B cell (primary cell): ENCODE measurements around the gene ITPRIPL2. TPM values are rescaled to one million over a fixed set of nuclear protein-coding genes. Genes with fewer than 3 reads are reported as not detected.

Source experiments
- ATAC-seq: fragments of 200-7000 bp; cut with Tn5 transposase; one replicate; pipeline ENCODE4 v1.10.0; 2021; ENCODE audit warnings: low read depth, mild to moderate bottlenecking, moderate number of reproducible peaks, moderate library complexity
- CTCF ChIA-PET: fragments of 350-600 bp; sonication (Branson Sonifier 250); formaldehyde crosslinking; loops from one replicate; lab custom pipeline; 2021; ENCODE audit warnings: antibody characterized with exemption, inconsistent platforms; lab: Charles Lee
- POLR2A ChIA-PET: fragments of 350-600 bp; sonication (Branson Sonifier 250); formaldehyde crosslinking; loops from one replicate; lab custom pipeline; 2021; ENCODE audit warnings: antibody characterized with exemption; lab: Charles Lee
- DNase-seq: peaks from one replicate; pipeline ENCODE4 v3.0.0; 2013
- H2AFZ ChIP-seq: 2 replicates; pipeline ENCODE4 v1.6.1; 2012; ENCODE audit warnings: mild to moderate bottlenecking, low read depth, low read length; ENCODE audit not compliant: insufficient read depth, poor library complexity, severe bottlenecking
- H3K27ac ChIP-seq, 2 donors: 1 replicate in 1 of 2; 2 replicates in 1 of 2; pipeline ENCODE4 v1.5.1; 2012 to 2013; ENCODE audit warnings: low read length in 2 of 2, mild to moderate bottlenecking in 2 of 2, moderate library complexity in 1 of 2
- H3K27me3 ChIP-seq, 4 experiments: fragments of 200-600 bp in 1 of 4; sonication (generic) in 1 of 4; replicated peaks in 1 of 4; 1 replicate in 2 of 4; 2 replicates in 2 of 4; pipeline versions ENCODE4 v1.6.1 to v1.7.0; 2013 to 2016; ENCODE audit warnings: low read length in 3 of 4, mild to moderate bottlenecking in 2 of 4, mixed read lengths in 1 of 4, moderate library complexity in 1 of 4; ENCODE audit not compliant: insufficient read depth in 4 of 4, control insufficient read depth in 3 of 4; ENCODE audit errors: control extremely low read depth in 1 of 4
- H3K36me3 ChIP-seq, 2 experiments: replicated peaks in 1 of 2; 1 replicate in 1 of 2; 2 replicates in 1 of 2; pipeline versions ENCODE4 v1.6.1 to v1.7.1; 2013; ENCODE audit warnings: low read length in 1 of 2; ENCODE audit not compliant: insufficient read depth in 2 of 2, control insufficient read depth in 1 of 2; ENCODE audit errors: control extremely low read depth in 1 of 2, extremely low read depth in 1 of 2
- H3K4me1 ChIP-seq, 2 donors: fragments of 200-600 bp in 1 of 2; sonication (generic) in 1 of 2; 1 replicate in 1 of 2; 2 replicates in 1 of 2; pipeline versions ENCODE4 v1.5.1 to v1.6.1; 2013 to 2017; ENCODE audit warnings: low read length in 2 of 2; ENCODE audit not compliant: control insufficient read depth in 2 of 2, insufficient read depth in 2 of 2
- H3K4me2 ChIP-seq: replicated peaks from 2 replicates; pipeline ENCODE3; 2012; ENCODE audit warnings: mild to moderate bottlenecking, low read depth, low read length; ENCODE audit not compliant: poor library complexity, severe bottlenecking
- H3K4me3 ChIP-seq, 5 experiments: fragments of 200-600 bp in 1 of 5; sonication (generic) in 1 of 5; 1 replicate in 3 of 5; 2 replicates in 2 of 5; pipeline versions ENCODE4 v1.5.1 to v1.7.0; 2011 to 2016; ENCODE audit warnings: low read length in 4 of 5, mild to moderate bottlenecking in 4 of 5, low read depth in 2 of 5, control low read depth in 1 of 5, moderate library complexity in 1 of 5; ENCODE audit not compliant: insufficient read depth in 1 of 5; ENCODE audit errors: control extremely low read depth in 1 of 5, extremely low read depth in 1 of 5
- H3K79me2 ChIP-seq: fragments of 200-600 bp; sonication (generic); one replicate; pipeline ENCODE4 v1.6.0; 2016; ENCODE audit warnings: low read length; ENCODE audit not compliant: control insufficient read depth, insufficient read depth
- H3K9ac ChIP-seq: fragments of 200-600 bp; sonication (generic); 2 replicates; pipeline ENCODE4 v1.6.1; 2017; ENCODE audit warnings: mild to moderate bottlenecking, low read length, moderate library complexity
- H3K9me3 ChIP-seq, 3 donors: one replicate each; pipeline versions ENCODE4 v1.6.1 to v1.7.1; 2013; ENCODE audit warnings: low read length in 2 of 3; ENCODE audit not compliant: control insufficient read depth in 2 of 3, insufficient read depth in 1 of 3; ENCODE audit errors: control extremely low read depth in 1 of 3
- H4K20me1 ChIP-seq: 2 replicates; pipeline ENCODE4 v1.6.0; 2012; ENCODE audit warnings: mild to moderate bottlenecking, low read length; ENCODE audit not compliant: insufficient read depth, control insufficient read depth, poor library complexity, severe bottlenecking
- H3K27ac Mint-ChIP-seq: one replicate; pipeline ENCODE4 v1.8.0; 2021; ENCODE audit warnings: mixed read lengths
- H3K27me3 Mint-ChIP-seq: one replicate; pipeline ENCODE4 v1.8.0; 2021; ENCODE audit warnings: mixed read lengths
- H3K4me1 Mint-ChIP-seq: one replicate; pipeline ENCODE4 v1.8.0; 2021; ENCODE audit warnings: mixed read lengths
- H3K4me3 Mint-ChIP-seq: one replicate; pipeline ENCODE4 v1.8.0; 2021; ENCODE audit warnings: mixed read lengths
- H3K9me3 Mint-ChIP-seq: one replicate; pipeline ENCODE4 v1.8.0; 2022; ENCODE audit warnings: mixed read lengths; ENCODE audit not compliant: insufficient read depth
- EZH2 ChIP-seq: IDR thresholded peaks from 2 replicates; pipeline ENCODE4 v1.6.1; 2012; ENCODE audit warnings: borderline replicate concordance, low read depth, mild to moderate bottlenecking, moderate library complexity, low read length; ENCODE audit not compliant: insufficient read depth, poor library complexity, severe bottlenecking
- WGBS: methylation state at CpG from one replicate; pipeline ENCODE4 v1.1.5; 2013; ENCODE audit warnings: missing lambda C conversion rate; ENCODE audit not compliant: insufficient coverage; 5-methylcytosine and 5-hydroxymethylcytosine counted together
- intact Hi-C: fragments of 100-400 bp; cut with micrococcal nuclease; formaldehyde crosslinking; loops from one replicate; pipeline ENCODE4 v1.10.0; 2022
- polyA plus RNA-seq: library from polyadenylated mRNA; depleted of rRNA; stranded (reverse); fragments of >200 nt; gene quantifications from 2 replicates; pipeline ENCODE4 v1.2.3, GENCODE V29; 2012
- total RNA-seq, 2 donors: library from RNA; stranded (reverse); fragments of 120-200 nt in 1 of 2; gene quantifications; 1 replicate in 1 of 2; 2 replicates in 1 of 2; pipeline versions ENCODE4 v1.2.3 to v1.2.4, GENCODE V29; 2013 to 2022
- TF ChIP-seq, protein P1 (sequence below): fragments of 200-600 bp; IDR thresholded peaks from one replicate; pipeline ENCODE4 v1.8.0; 2022; ENCODE audit warnings: antibody characterized with exemption, mild to moderate bottlenecking

Gene ITPRIPL2
- total and polyA plus RNA-seq, 2 donors (not counting 1 experiment from before 2014, with no cell fraction given), result 1.1 to 15.4 TPM

DNA sequence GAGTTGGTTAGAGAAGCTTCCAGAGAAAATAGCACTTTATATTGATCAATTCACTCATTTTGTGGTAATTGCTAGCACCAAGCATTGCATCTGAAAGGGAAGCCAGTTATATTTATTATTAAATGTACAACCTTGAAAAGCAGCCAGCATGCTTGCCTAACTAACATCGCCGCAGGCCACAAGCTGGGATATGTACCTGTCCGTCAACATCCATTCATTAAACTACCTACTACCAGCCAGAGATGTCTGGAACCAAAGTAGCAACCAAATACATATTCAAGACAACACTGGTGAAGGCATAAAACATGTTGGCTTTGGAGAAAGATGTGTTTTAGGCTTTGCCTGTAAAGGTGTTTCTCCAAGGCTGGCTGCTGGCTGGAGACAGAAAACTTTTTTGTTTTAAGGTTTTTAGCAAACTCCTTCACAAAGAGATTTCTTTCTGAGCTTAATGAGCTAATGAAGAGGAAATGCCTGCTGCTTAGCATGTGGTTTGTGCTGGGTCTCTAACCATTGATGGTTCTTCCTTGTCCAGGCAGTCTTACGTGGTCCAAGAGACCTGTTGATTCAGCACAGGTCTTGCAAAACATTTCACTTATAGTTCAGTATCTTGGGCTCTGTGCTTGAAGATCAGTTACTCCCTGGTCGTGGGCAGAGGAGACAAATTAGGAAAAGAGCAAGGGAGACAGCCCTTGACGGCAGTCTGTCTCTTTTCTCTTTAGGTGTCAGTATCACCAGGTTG, 3.1 kb downstream of the ITPRIPL2 start:
- Histone ChIP-seq H3K4me3 (no peak overlapping the region), H3K9me3 (no peaks in the 10 kb centered on the region), H4K20me1 (no peaks in the 10 kb centered on the region), H2AFZ (peak overlapping the region; percentile 17), H3K27ac (peak overlapping the region; percentile 24 to 68), H3K27me3 (peaks cover 0 to 9% (median 0%) of the 10 kb centered on the region in 4 experiments), H3K4me1 (peaks cover 29 to 45% of the 10 kb centered on the region in 2 donors), H3K9ac (no peak overlapping the region), H3K36me3 (no peaks in the 10 kb centered on the region), H3K4me2 (peak overlapping the region; percentile 2), H3K79me2 (no peaks in the 10 kb centered on the region)
- no peak for DNase-seq
- no peak for TF ChIP-seq EZH2
- TF ChIP-seq, protein P1, sequence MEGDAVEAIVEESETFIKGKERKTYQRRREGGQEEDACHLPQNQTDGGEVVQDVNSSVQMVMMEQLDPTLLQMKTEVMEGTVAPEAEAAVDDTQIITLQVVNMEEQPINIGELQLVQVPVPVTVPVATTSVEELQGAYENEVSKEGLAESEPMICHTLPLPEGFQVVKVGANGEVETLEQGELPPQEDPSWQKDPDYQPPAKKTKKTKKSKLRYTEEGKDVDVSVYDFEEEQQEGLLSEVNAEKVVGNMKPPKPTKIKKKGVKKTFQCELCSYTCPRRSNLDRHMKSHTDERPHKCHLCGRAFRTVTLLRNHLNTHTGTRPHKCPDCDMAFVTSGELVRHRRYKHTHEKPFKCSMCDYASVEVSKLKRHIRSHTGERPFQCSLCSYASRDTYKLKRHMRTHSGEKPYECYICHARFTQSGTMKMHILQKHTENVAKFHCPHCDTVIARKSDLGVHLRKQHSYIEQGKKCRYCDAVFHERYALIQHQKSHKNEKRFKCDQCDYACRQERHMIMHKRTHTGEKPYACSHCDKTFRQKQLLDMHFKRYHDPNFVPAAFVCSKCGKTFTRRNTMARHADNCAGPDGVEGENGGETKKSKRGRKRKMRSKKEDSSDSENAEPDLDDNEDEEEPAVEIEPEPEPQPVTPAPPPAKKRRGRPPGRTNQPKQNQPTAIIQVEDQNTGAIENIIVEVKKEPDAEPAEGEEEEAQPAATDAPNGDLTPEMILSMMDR, result no peak
- intact Hi-C loops, result loop anchor here (2.0 to 5.0 kb wide), 2 partner anchors 14 to 95 kb away; no protein-coding TSS in a partner anchor
- no peak for ATAC-seq
- H3K27ac Mint-ChIP-seq, result peak overlapping the region; percentile 90
- H3K27me3 Mint-ChIP-seq, result peaks cover 12% of the 10 kb centered on the region
- H3K9me3 Mint-ChIP-seq, result no peaks in the 10 kb centered on the region
- 39% methylated on average over 3 of the region's 6 CpGs for WGBS
- peaks cover 47% of the 10 kb centered on the region for H3K4me1 Mint-ChIP-seq
- H3K4me3 Mint-ChIP-seq, result peak overlapping the region; percentile 70
- ChIA-PET CTCF (interaction anchor here (0.6 to 1.7 kb wide), 5 partner anchors 31 to 386 kb away, joined by 3 to 6 read pairs (median 5); no protein-coding TSS in a partner anchor), POLR2A (interaction anchor here (1.0 to 1.4 kb wide), 3 partner anchors 9 to 22 kb away, joined by 4 to 6 read pairs (median 4); no protein-coding TSS in a partner anchor)

DNA sequence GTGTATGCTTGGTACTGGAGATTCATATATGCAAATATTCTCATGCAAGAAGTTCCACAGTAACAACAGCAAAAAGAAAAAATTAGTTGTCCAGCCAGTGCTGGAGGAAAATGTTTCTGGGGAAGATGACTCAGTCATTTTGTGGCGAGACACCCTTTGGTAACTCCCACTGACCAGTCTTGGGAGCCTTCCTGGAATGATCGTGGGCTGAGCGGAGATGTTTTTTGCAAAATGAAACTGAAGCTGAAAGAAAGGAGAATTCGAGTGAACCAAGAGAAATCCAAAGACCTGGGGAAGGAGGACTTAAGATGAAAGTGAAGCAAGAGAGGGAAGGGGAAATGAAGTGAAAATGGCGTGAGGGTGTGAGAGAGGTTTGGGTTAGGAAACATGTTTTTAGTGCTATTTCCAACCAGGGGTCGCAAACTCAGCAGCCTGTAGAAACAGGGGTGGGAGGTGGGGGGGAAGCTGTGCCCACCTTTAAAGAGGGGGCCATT, 5.2 kb downstream of the ITPRIPL2 start:
- intact Hi-C loops, result loop anchor here (5.0 kb wide), 1 partner anchor 93 kb away; no protein-coding TSS in a partner anchor
- peaks cover 26 to 38% of the 10 kb centered on the region in 2 donors for H3K4me1 ChIP-seq
- H3K79me2 ChIP-seq, result no peaks in the 10 kb centered on the region
- peak overlapping the region; percentile 28 to 53 (median 41) for H3K4me3 ChIP-seq
- H3K9me3 ChIP-seq, result no peaks in the 10 kb centered on the region
- TF ChIP-seq, protein P1, result no peak
- no peak for TF ChIP-seq EZH2
- H3K9ac ChIP-seq, result peak overlapping the region; percentile 45
- ChIA-PET CTCF (interaction anchor here (1.5 to 2.5 kb wide), 2 partner anchors 15 to 32 kb away, joined by 4 to 7 read pairs; no protein-coding TSS in a partner anchor), POLR2A (interaction anchor here (0.6 kb wide), 2 partner anchors 9 to 18 kb away, joined by 3 read pairs; no protein-coding TSS in a partner anchor)
- DNase-seq, result peak; percentile 49
- H3K27ac ChIP-seq, result peak overlapping the region; percentile 37 to 63
- H3K36me3 ChIP-seq, result no peaks in the 10 kb centered on the region
- H3K27me3 Mint-ChIP-seq, result no peaks in the 10 kb centered on the region
- peaks cover 0 to 7% (median 0%) of the 10 kb centered on the region in 4 experiments for H3K27me3 ChIP-seq
- no peaks in the 10 kb centered on the region for H3K9me3 Mint-ChIP-seq
- H4K20me1 ChIP-seq, result no peaks in the 10 kb centered on the region
- no peak for ATAC-seq
- peak overlapping the region; percentile 84 for H3K4me3 Mint-ChIP-seq
- WGBS, result 31% methylated on average over 6 of the region's 6 CpGs
- H3K4me2 ChIP-seq, result peak overlapping the region; percentile 44
- peaks cover 35% of the 10 kb centered on the region for H3K4me1 Mint-ChIP-seq
- peak overlapping the region; percentile 64 for H2AFZ ChIP-seq
- peak overlapping the region; percentile 69 for H3K27ac Mint-ChIP-seq
